ENCODE measurements around the gene RHBDF1. TPM values are rescaled to one million over a fixed set of nuclear protein-coding genes. Genes with fewer than 3 reads are reported as not detected.

RHBDF1 gene
- polyA plus RNA-seq, 2 of the 4 experiments (the other 2 are of a cell fraction), result 13.5 to 19.2 TPM

GRCh38 chr16:112153-112840 is 39.9 kb upstream of the RHBDF1 start:
- no peak for FAIRE-seq
- TF ChIP-seq EHMT2 (IDR thresholded peaks at IDR 0.05; ENCODE audit: low read depth) (no peak), PBX3 (IDR thresholded peaks at IDR 0.05) (no peak), RNF2 (IDR thresholded peaks at IDR 0.05; ENCODE audit: borderline replicate concordance, low read depth) (no peak), ZFP36 (IDR thresholded peaks at IDR 0.05; ENCODE audit: borderline replicate concordance, partially characterized antibody) (no peak), TP53 (CRISPR knock-in tag; IDR thresholded peaks at IDR 0.05) (no peak), HOXB5 (CRISPR knock-in tag; IDR thresholded peaks at IDR 0.05) (no peak), FOXS1 (CRISPR knock-in tag; IDR thresholded peaks at IDR 0.05) (no peak), NPAS2 (CRISPR knock-in tag; IDR thresholded peaks at IDR 0.05; ENCODE audit: borderline replicate concordance) (no peak), ELK1 (IDR thresholded peaks at IDR 0.05; ENCODE audit: low read depth, low read length) (no peak), POLR2AphosphoS2 (conservative IDR thresholded peaks at IDR 0.05; ENCODE audit: low read length) (no peak), CHD2 (IDR thresholded peaks at IDR 0.05; ENCODE audit: low read length, partially characterized antibody) (no peak), USF2 (IDR thresholded peaks at IDR 0.05) (no peak), JUN (IDR thresholded peaks at IDR 0.05) (no peak), HMGXB4 (CRISPR knock-in tag; IDR thresholded peaks at IDR 0.05; ENCODE audit: borderline replicate concordance) (no peak), HOXB13 (CRISPR knock-in tag; IDR thresholded peaks at IDR 0.05; ENCODE audit: low read depth) (no peak)
- ATAC-seq, result no peak
- DNase-seq (ENCODE audit: low read depth in 1 of 2, low spot score in 1 of 2), result no peak
- Histone ChIP-seq H3K4me2 (no peak overlapping the region), H3K9me3 (no peaks in the 10 kb centered on the region), H3K27ac (peak overlapping the region; percentile 86 to 90), H3K4me3 (no peak overlapping the region), H3K4me1 (peaks cover 29% of the 10 kb centered on the region)
- WGBS (ENCODE audit: missing lambda C conversion rate), result 95% methylated on average over 19 of the region's 21 CpGs
- CTCF ChIA-PET, result interaction anchor here (0.6 to 11.0 kb wide), 6 partner anchors 47 to 250 kb away, joined by 3 to 104 read pairs (median 4); partner anchors contain the start of gene HBQ1
- POLR2A ChIA-PET, result no interaction called here

- H3K9me3 ChIP-seq, result no peaks in the 10 kb centered on the region
- FAIRE-seq (no peak), DNase-seq (ENCODE audit: low read depth in 1 of 2, low spot score in 1 of 2) (peak; percentile 71 to 86), ATAC-seq (peak; percentile 84 to 93)
- TF ChIP-seq RCOR1 (IDR thresholded peaks at IDR 0.05; ENCODE audit: low read depth, low read length) (no peak), BCL3 (IDR thresholded peaks at IDR 0.05) (no peak), USF2 (IDR thresholded peaks at IDR 0.05) (no peak), CTCF (IDR thresholded peaks at IDR 0.05) (peak; percentile 85), SMC3 (IDR thresholded peaks at IDR 0.05) (peak; percentile 80), FOXS1 (CRISPR knock-in tag; IDR thresholded peaks at IDR 0.05) (no peak), CHD4 (IDR thresholded peaks at IDR 0.05; ENCODE audit: borderline replicate concordance) (no peak), RAD21 (conservative IDR thresholded peaks at IDR 0.05 in 1 of 2, IDR thresholded peaks at IDR 0.05 in 1 of 2) (peak; percentile 76 to 83), JUN (IDR thresholded peaks at IDR 0.05) (no peak), ZSCAN20 (CRISPR knock-in tag; IDR thresholded peaks at IDR 0.05) (no peak)
- H3K4me2 ChIP-seq, result no peak overlapping the region
- WGBS (ENCODE audit: missing lambda C conversion rate), result 32% methylated on average over 5 of the region's 6 CpGs
- no peak overlapping the region for H3K4me3 ChIP-seq
- H3K27ac ChIP-seq, result peak overlapping the region in 1 of 2 experiments; percentile 48; a peak in 2 of 6 replicates
- H3K4me1 ChIP-seq, result peaks cover 5% of the 10 kb centered on the region; the same call in 2 of the 3 replicates
- POLR2A ChIA-PET, result interaction anchor here (1.1 to 1.2 kb wide), 2 partner anchors 74 to 255 kb away, joined by 5 to 7 read pairs; partner anchors contain the start of gene HBQ1
- CTCF ChIA-PET, result interaction anchor here (0.6 to 11.0 kb wide), 48 partner anchors 16 to 422 kb away, joined by 3 to 104 read pairs (median 5); partner anchors contain the start of genes AXIN1, HBQ1, MPG and NPRL3
Measured at GRCh38 chr16:106623-107324, 34.3 kb upstream of the RHBDF1 start.
